CD1c-positive myeloid dendritic cell (primary cell): ENCODE measurements around the gene ZNF516.

Source experiments
- DNase-seq: peaks from one replicate; pipeline ENCODE4 v3.0.0-alpha.2; 2016; ENCODE audit errors: extremely low spot score

The ZNF516 gene

DNA sequence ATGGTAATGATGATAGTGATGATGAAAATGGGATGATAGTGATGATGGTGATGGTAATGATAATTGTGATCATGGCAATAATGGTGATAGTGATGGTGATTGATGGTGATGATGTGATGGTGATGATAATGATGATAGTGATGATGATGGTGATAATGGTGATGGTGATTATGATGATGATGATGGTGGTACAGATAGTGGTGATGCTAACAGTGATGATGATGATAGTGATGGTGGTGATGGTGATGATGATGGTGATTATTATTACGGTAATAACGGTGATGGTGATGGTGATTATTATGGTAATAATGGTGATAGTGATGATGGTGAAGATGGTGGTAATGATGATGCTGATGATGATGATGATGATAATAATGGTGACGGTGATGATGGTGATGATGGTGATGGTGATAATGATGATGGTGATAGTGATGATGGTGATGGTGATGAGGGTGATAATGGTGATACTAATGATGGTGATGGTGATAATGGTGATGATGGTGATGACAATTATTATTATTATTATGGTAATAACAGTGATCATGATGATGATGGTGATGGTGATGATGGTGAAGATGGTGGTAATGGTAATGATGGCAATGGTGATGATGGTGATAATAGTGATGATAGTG is 151.0 kb downstream of the ZNF516 start:
- DNase-seq, result no peak

- no peak for DNase-seq
Measured at GRCh38 chr18:76340410-76340809, 154.6 kb downstream of the ZNF516 start.

GRCh38 chr18:76339246-76339620 is 155.8 kb downstream of the ZNF516 start:
- peak; percentile 2 for DNase-seq

DNA sequence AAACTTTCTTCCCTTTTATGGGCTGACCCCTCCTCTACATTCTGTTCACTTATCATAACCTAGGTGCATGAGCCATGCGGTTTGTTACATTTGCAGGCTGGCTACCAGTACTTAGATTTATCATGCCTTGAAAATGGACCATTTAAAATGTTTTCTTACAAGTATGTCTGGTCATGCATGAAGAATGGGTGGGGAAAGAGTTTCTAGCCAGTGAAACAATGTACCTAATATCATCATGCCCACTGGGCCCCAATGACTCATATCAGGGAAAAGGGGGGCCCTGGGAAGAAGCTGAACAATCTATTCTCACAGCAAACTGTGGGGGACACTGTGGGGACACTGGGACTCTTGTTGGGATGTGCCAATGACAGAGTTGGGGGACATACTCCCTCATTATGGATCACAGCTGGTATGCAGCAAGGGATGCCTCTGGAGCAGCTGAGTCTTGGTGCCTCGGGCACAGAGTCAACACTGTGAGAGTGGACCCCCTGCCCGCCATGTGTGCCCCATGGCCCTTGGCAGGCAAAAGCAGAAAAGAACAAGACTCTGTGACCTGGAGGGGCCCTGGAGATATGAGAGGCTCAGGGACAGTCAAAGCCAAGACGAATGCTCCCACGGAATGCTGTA is 156.3 kb downstream of the ZNF516 start:
- DNase-seq, result no peak

DNA sequence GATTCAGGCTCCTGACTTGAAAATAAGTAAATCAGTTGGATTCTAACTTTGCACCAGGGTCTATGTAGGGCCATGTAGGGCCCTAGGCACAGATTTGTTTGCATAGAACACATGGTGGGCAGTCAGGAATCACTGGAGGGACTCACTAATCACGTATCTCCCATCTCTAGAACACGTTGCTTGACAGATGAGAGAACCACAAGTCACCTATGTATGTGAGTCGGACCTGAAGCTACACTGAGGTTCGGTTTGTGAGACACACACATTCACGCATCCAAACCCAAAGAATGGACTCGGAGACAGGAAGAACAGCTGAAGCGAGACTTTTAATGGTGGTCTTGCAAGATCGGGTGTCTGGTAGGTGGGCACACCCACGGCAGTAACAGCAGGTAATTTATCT is 157.0 kb downstream of the ZNF516 start:
- DNase-seq, result no peak

GRCh38 chr18:76335859-76336640 is 159.0 kb downstream of the ZNF516 start:
- no peak for DNase-seq

- DNase-seq, result no peak
Measured at GRCh38 chr18:76328140-76328539, 166.9 kb downstream of the ZNF516 start.

- no peak for DNase-seq
Measured at GRCh38 chr18:76323891-76324290, 171.2 kb downstream of the ZNF516 start.

DNA sequence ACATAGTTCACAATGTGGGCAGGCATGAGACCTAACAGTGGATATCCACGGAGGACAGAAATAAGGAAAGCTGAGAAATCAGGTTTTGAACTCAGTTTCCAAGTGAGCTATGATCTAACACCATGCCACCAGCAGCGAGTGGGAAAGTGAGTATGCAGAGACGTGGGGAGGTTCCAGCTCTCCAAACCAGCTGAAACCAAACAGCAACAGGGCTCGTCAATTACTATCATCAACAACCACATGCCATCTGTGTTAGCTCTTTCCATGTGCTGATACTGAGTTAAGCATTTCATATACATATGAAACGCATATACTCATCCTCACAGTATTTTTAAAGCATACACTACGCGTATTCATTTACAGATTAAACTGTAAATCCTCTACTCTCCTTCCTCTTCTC is 172.4 kb downstream of the ZNF516 start:
- DNase-seq, result no peak

DNA sequence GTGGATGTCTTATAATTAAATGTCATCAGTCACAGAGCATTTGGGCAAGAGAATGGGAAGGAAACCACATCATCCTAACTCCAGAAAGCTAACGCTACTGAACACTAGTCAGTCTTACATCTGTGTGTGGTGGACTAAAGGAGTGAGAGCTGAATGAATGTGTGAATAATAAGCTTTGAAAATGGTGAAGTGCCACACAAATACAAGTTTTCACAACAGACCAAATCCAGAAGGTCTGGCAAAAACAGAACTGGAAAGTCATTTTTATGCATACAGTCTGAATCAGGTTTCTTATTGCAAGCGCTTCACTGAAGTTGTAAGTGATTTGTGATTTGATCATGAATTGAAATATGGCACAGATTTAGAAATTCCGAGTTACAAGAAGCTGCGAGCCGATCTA is 175.7 kb downstream of the ZNF516 start:
- DNase-seq, result no peak

DNA sequence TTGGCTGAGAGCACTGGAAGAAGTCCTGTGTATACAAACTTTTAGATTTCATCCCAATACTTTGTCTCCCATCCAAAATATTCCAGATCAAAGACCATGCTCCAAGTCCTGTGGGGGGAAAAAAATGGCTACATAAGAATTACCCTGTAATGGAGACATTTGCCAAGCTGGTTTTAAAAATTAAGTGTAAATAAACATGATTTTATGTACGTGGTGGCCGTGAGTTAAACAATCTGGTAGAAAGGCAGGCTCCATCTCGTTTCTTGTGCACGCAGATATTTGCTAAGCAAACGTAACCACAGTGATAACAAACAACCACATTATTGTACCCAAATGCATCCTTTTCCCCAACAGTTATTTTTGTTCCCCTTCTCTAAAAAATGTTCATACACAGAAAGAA is 176.4 kb downstream of the ZNF516 start:
- no peak for DNase-seq

GRCh38 chr18:76317136-76317535 is 177.9 kb downstream of the ZNF516 start:
- peak; percentile 10 for DNase-seq

DNA sequence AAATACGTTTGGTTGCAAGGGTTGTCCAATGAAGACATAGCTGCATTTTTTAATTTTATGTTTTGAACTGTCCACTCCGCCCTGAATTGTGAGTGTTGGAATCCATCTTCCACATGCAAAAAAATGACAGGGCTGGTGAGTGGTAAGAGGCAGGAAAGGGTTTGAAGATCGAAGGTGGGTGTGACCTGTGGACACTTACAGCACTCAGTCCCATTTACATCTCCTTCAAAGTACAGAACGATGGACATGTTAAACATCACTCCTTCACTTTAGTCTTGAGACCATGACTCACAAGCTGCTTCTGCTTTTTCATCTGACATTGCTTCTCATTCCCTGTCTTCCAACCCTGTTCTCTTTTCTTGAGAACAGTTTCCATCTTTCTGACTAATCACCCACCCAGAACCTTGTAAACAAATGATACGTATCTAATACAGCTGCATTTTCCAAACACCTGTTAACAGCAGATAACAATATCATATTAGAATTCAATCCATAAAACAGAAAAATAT is 179.3 kb downstream of the ZNF516 start:
- DNase-seq, result peak; percentile 9

DNA sequence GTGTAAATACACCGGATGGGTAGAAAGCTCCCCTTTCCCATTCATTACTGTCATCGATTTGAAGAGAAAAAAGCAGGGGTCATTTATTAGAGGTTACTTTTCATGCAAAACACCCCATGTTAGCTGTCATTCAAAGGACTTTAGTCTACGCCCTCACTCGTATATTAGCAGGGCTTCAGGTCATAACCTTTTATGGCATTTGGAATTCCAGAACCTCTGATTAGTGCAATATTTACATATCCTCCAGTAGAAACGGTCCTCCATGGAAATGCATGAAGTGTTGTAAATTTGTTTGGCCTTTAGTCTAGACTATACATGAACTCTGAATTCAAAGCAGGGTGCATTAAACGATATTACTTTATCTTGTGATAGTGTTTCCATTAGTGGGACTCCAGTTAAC is 180.5 kb downstream of the ZNF516 start:
- no peak for DNase-seq

GRCh38 chr18:76314015-76314414 is 181.0 kb downstream of the ZNF516 start:
- no peak for DNase-seq
